Ovary (tissue), 3 donors: ENCODE data around the gene LGALS3.

ENCODE experiments used
- CTCF ChIP-seq, 3 donors: fragments of 450-650 bp in 2 of 3; fragments of 200-600 bp in 1 of 3; IDR thresholded peaks; one replicate each; pipeline versions ENCODE4 v1.5.1 to v1.8.0; 2016 to 2022; ENCODE audit warnings: antibody characterized with exemption in 3 of 3, mild to moderate bottlenecking in 1 of 3
- EP300 ChIP-seq: sonication (generic); formaldehyde crosslinking; IDR thresholded peaks from one replicate; pipeline ENCODE4 v1.6.1; 2017; ENCODE audit warnings: antibody characterized with exemption
- POLR2A ChIP-seq: fragments of 450-650 bp; IDR thresholded peaks from one replicate; pipeline ENCODE4 v1.6.1; 2017; ENCODE audit warnings: antibody characterized with exemption, mild to moderate bottlenecking, moderate library complexity
- donor health status: DM: no; HTN: no; CAD: no.

DNA sequence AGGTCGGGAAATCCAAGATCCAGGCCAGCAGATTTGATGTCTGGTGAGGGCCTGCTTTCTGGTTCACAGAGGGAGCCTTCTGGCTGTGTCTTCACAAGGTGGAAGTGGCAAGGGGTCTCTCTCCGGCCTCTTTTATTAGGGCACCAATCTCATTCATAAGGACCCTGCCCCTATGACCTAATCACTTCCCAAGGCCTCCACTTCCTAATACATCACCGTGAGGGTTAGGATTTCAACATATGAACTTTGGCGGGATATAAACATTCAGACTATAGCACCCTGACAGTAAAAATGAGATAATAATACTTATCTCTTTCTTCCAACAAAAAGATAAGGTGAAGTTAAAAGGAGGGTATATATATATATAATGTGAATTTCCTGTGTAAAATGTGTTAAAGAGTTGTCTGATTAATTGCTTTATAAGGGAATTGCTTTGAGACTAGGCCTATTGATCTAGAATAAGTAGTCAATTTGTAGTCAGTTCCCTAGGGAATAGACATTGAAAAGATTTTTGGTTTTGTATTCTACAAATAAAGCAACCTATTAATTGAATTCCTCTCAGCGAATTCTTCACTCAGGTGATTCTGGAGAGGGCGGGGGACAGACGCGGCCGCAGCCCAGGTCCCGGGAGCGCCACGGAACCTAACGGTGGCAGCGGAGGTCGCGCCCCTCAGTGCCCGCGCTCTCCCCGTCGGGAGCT lies 516 bp upstream of the LGALS3 start:
- TF ChIP-seq POLR2A (no peak), CTCF (IDR thresholded peaks at IDR 0.05) (no peak), EP300 (no peak)
